Medulla oblongata (tissue), 1 donor: Measurements from ENCODE around the gene MAP3K4.

ENCODE experiments used
- DNase-seq: peaks from one replicate; pipeline ENCODE4 v3.0.0-alpha.2; 2015; ENCODE audit errors: extremely low spot score

MAP3K4 gene

GRCh38 chr6:160991406-160992060 is at the start of gene MAP3K4:
TSS of gene MAP3K4 (plus strand) at chr6:160991769. CDS start at chr6:160991932, 163 bp downstream.
- DNase-seq = peak; percentile 58

- no peak for DNase-seq
Measured at GRCh38 chr6:160943997-160944396, 47.6 kb upstream of the MAP3K4 start.

- no peak for DNase-seq
Measured at GRCh38 chr6:160945516-160946177, 45.9 kb upstream of the MAP3K4 start.

- DNase-seq = no peak
Measured at GRCh38 chr6:160949531-160949930, 42.0 kb upstream of the MAP3K4 start.

- no peak for DNase-seq
Measured at GRCh38 chr6:160950507-160950906, 41.1 kb upstream of the MAP3K4 start.

- no peak for DNase-seq
Measured at GRCh38 chr6:160951187-160952030, 40.2 kb upstream of the MAP3K4 start.

- no peak for DNase-seq
Measured at GRCh38 chr6:160952633-160953281, 38.8 kb upstream of the MAP3K4 start.

GRCh38 chr6:160955508-160956295 is 35.9 kb upstream of the MAP3K4 start:
- DNase-seq = no peak

GRCh38 chr6:160956300-160957035 is 35.1 kb upstream of the MAP3K4 start:
- no peak for DNase-seq

- no peak for DNase-seq
Measured at GRCh38 chr6:160959726-160960435, 31.7 kb upstream of the MAP3K4 start.

- DNase-seq = peak; percentile 9
Measured at GRCh38 chr6:160960839-160961238, 30.7 kb upstream of the MAP3K4 start.

GRCh38 chr6:160962835-160963623 is 28.5 kb upstream of the MAP3K4 start:
- no peak for DNase-seq

GRCh38 chr6:160963651-160964050 is 27.9 kb upstream of the MAP3K4 start:
- DNase-seq = no peak

- no peak for DNase-seq
Measured at GRCh38 chr6:160965893-160966292, 25.7 kb upstream of the MAP3K4 start.

GRCh38 chr6:160966493-160967229 is 24.9 kb upstream of the MAP3K4 start:
- DNase-seq = no peak

GRCh38 chr6:160967351-160967750 is 24.2 kb upstream of the MAP3K4 start:
- no peak for DNase-seq

- DNase-seq = no peak
Measured at GRCh38 chr6:160967833-160968232, 23.7 kb upstream of the MAP3K4 start.

- DNase-seq = no peak
Measured at GRCh38 chr6:160971171-160971570, 20.4 kb upstream of the MAP3K4 start.
